ENCODE measurements around the gene PLBD2. TPM values are rescaled to one million over a fixed set of nuclear protein-coding genes. Genes with fewer than 3 reads are reported as not detected.

PLBD2 gene
- total RNA-seq, 1 donor from 2014 or later = 6.8 TPM

DNA sequence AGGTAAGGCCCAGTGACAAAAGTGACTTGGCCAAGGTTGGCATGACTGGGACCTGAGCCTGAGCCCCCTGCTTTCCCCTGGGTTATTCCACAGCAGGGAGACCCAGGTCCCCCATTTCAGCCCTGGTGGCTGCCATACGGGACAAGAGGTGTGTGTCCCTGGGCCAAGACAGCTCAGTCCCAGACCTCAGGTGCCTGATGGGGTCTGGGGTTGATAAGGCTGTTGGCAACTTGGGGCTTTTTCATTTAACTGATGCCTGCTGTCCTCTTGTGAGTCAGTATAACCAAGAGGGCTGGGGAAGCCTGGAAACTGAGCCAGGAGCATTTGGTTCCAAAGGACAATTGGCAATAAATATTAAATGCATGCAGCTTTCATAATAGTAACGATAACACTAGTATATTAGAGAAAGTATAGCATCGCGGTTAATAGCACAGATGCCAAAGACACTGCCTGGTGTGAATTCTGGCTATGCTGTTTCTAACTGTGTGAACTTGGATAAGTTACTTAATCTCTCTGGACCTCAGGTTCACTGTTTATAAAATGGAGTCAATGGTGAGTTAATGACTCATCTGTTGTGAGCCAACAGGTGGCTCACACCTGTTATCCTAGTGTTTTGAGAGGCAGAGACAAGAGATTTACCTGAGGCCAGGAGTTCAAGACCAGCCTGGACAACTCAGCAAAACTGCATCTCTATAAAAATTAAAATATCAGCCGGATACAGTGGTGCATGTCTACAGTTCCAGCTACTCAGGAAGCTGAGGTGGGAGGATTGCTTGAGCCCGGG, 64.7 kb downstream of the PLBD2 start:
- DNase-seq (ENCODE audit: low read depth) (peak; percentile 17), FAIRE-seq (no peak)
- Histone ChIP-seq H3K36me3 (ENCODE audit: control insufficient read depth, insufficient read depth, low read length) (no peaks in the 10 kb centered on the region), H3K4me3 (ENCODE audit: low read depth, low read length) (peak overlapping the region; percentile 56), H3K27me3 (ENCODE audit: control insufficient read depth, insufficient read depth, low read length) (no peaks in the 10 kb centered on the region)
- TF ChIP-seq, protein P1, sequence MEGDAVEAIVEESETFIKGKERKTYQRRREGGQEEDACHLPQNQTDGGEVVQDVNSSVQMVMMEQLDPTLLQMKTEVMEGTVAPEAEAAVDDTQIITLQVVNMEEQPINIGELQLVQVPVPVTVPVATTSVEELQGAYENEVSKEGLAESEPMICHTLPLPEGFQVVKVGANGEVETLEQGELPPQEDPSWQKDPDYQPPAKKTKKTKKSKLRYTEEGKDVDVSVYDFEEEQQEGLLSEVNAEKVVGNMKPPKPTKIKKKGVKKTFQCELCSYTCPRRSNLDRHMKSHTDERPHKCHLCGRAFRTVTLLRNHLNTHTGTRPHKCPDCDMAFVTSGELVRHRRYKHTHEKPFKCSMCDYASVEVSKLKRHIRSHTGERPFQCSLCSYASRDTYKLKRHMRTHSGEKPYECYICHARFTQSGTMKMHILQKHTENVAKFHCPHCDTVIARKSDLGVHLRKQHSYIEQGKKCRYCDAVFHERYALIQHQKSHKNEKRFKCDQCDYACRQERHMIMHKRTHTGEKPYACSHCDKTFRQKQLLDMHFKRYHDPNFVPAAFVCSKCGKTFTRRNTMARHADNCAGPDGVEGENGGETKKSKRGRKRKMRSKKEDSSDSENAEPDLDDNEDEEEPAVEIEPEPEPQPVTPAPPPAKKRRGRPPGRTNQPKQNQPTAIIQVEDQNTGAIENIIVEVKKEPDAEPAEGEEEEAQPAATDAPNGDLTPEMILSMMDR (IDR thresholded peaks at IDR 0.05; ENCODE audit: insufficient read depth, low read length, severe bottlenecking) = no peak

DNA sequence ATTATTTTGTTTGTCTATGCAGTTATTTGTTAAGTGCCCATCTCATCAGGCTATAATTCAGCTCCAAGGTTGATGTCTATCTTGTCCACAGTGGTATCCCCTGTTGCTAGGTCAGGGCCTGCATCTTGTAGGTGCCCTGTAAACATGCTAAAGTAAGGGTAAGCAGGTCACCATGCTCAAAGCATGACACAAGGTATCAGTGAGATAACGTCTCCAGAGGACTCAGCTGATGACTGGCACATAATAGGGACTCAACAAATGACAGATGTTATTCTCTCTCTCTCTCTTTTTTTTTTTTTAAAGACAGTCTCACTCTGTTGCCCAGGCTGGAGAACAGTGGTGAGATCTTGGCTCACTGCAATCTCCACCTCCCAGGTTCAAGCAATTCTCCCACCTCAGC, 66.1 kb downstream of the PLBD2 start:
- no peak for FAIRE-seq
- TF ChIP-seq, protein P1 (IDR thresholded peaks at IDR 0.05; ENCODE audit: insufficient read depth, low read length, severe bottlenecking) = no peak

DNA sequence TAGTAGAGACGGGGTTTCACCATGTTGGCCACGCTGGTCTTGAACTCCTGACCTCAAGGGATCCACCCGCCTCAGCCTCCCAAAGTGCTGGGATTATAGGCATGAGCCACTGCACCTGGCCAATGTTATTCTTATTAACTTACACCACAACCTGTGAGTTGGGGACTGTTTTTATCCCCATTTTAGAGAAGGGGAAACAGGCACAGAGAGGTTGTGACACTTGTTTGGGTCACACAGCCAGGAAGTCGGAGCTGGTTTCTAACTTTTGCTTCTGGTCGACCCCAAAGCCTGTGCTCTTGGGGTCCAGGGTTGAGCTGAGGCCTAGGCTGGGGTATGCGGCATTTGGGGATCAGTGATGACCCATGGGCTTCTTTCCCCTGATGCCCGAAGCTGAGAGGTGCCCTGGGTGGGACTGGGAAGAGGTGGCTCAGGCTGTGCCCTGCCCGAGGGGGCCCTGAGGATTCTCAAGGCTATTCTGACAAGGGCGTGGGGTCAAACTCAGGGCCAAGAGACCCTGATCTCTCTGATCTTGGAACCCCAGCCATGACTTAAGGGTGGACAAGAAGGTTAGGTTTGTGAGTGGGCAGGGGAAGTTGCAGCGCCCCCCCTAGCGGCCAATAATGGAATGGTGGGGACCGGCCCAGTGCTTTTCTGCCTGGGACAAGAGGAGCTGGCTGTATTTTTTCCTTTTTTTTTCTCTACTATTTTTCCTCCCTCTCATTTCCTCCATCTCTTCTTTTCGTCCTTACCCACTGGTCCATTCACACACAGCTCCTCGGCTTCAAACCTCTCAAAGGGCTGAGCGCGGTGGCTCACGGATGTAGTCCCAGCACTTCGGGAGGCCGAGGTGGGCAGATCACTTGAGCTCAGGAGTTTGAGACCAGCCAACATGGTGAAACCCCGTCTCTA, 66.8 kb downstream of the PLBD2 start:
- no peaks in the 10 kb centered on the region for H3K27me3 ChIP-seq (ENCODE audit: control insufficient read depth, insufficient read depth, low read length)
- TF ChIP-seq, protein P1 (IDR thresholded peaks at IDR 0.05; ENCODE audit: insufficient read depth, low read length, severe bottlenecking) = peak; percentile 89
- FAIRE-seq = no peak
- no peaks in the 10 kb centered on the region for H3K36me3 ChIP-seq (ENCODE audit: control insufficient read depth, insufficient read depth, low read length)
- H3K4me3 ChIP-seq (ENCODE audit: low read depth, low read length) = no peak overlapping the region
- DNase-seq (ENCODE audit: low read depth) = peak; percentile 18

More for the DNA sequence above, 66.1 kb downstream of the PLBD2 start:
- Histone ChIP-seq H3K27me3 (ENCODE audit: control insufficient read depth, insufficient read depth, low read length) (no peaks in the 10 kb centered on the region), H3K4me3 (ENCODE audit: low read depth, low read length) (no peak overlapping the region), H3K36me3 (ENCODE audit: control insufficient read depth, insufficient read depth, low read length) (no peaks in the 10 kb centered on the region)
- DNase-seq (ENCODE audit: low read depth) = no peak

DNA sequence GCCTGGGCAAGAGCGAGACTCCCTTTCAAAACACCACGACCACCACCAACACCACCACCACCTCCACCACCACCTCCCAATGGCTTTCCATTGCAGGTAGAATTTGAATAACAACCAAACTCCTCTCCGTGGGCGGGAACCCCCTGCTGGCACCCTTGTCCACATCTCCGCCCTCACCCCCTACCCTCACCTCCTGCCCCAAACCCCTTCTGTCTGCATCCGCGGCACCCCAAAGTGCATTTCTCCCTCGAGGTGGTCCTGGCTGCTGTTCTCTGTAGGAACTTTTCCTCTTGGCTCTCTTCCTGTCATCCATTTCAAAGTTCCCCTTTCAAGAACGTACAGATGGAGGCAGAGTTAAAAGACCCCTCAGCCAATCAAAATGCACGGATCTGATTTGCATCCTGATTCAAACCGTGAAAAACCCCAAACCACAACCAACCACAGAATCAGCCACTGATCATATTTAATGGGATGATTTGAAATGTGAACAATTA, 67.6 kb downstream of the PLBD2 start:
- TF ChIP-seq, protein P1 (IDR thresholded peaks at IDR 0.05; ENCODE audit: insufficient read depth, low read length, severe bottlenecking) = no peak
- Histone ChIP-seq H3K4me3 (ENCODE audit: low read depth, low read length) (no peak overlapping the region), H3K27me3 (ENCODE audit: control insufficient read depth, insufficient read depth, low read length) (no peaks in the 10 kb centered on the region), H3K36me3 (ENCODE audit: control insufficient read depth, insufficient read depth, low read length) (no peaks in the 10 kb centered on the region)
- DNase-seq (ENCODE audit: low read depth) (no peak), FAIRE-seq (no peak)

DNA sequence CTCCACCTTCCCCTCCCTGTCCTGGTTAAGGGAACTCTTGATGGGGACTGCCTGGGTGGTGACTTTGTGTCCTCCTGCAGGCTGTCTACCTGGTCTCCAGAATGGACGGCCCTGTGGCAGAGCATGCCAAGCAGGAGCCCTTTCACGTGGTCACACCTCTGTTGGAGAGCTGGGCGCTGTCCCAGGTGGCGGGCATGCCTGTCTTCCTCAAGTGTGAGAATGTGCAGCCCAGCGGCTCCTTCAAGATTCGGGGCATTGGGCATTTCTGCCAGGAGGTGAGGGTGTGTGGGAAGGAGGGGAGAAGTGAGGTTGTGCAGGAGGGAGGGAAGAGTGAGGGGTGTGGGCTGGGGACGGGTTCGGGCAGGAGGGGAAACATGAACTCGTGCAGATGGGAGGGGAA, 69.5 kb downstream of the PLBD2 start:
- no peaks in the 10 kb centered on the region for H3K27me3 ChIP-seq (ENCODE audit: control insufficient read depth, insufficient read depth, low read length)
- no peak overlapping the region for H3K4me3 ChIP-seq (ENCODE audit: low read depth, low read length)
- no peak for DNase-seq (ENCODE audit: low read depth)
- TF ChIP-seq, protein P1 (IDR thresholded peaks at IDR 0.05; ENCODE audit: insufficient read depth, low read length, severe bottlenecking) = no peak
- no peak for FAIRE-seq
- H3K36me3 ChIP-seq (ENCODE audit: control insufficient read depth, insufficient read depth, low read length) = no peaks in the 10 kb centered on the region

Measured in bronchial epithelial cell (primary cell).